Measurements from ENCODE around the gene NXPE4.

DNA sequence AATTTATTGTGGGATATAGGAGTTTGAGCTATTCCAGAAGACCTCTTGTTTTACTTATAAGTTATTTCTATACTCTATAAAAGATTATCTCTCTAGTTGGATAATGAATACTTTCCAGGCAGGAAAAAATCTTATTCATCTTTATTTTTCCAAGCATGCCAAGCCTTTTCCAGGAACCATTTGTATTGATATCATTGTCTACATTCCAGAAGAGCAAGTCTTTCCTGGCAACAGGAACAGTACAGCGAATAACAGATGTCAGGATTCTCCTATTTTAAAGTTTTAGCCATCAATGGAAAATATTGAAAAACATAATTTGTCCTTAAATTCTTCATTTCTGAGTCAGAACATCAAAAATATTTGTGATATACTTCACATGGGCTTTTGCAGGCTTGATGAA lies 30.8 kb downstream of the NXPE4 start:
- TF ChIP-seq CTCF (IDR thresholded peaks at IDR 0.05) (no peak), POLR2A (IDR thresholded peaks at IDR 0.05) (no peak)
